HG02981 (cell line): ENCODE results near the gene RYR2.

Experiments used
- ATAC-seq: cut with Tn5 transposase; IDR thresholded peaks from one replicate; pipeline ENCODE4 v1.9.1; 2021; ENCODE audit warnings: mild to moderate bottlenecking, moderate library complexity; ENCODE audit not compliant: unreplicated experiment

RYR2 gene

GRCh38 chr1:237428809-237429208, 386.8 kb downstream of the RYR2 start:
- no peak for ATAC-seq

GRCh38 chr1:237429252-237429651, 387.3 kb downstream of the RYR2 start:
- ATAC-seq, result no peak

GRCh38 chr1:237431448-237431847, 389.5 kb downstream of the RYR2 start:
- ATAC-seq, result no peak

- ATAC-seq, result no peak
Observed at GRCh38 chr1:237440346-237440745, 398.4 kb downstream of the RYR2 start.

GRCh38 chr1:237444120-237444790, 402.3 kb downstream of the RYR2 start:
- no peak for ATAC-seq

GRCh38 chr1:237448042-237448441, 406.1 kb downstream of the RYR2 start:
- no peak for ATAC-seq

GRCh38 chr1:237457573-237457972, 415.6 kb downstream of the RYR2 start:
- no peak for ATAC-seq

- no peak for ATAC-seq
Observed at GRCh38 chr1:237467320-237467719, 425.3 kb downstream of the RYR2 start.

GRCh38 chr1:237470712-237471338, 428.8 kb downstream of the RYR2 start:
- ATAC-seq, result no peak

- no peak for ATAC-seq
Observed at GRCh38 chr1:237471377-237471776, 429.4 kb downstream of the RYR2 start.

GRCh38 chr1:237471956-237472355, 430.0 kb downstream of the RYR2 start:
- no peak for ATAC-seq

GRCh38 chr1:237473854-237474253, 431.9 kb downstream of the RYR2 start:
- ATAC-seq, result no peak

GRCh38 chr1:237478082-237478481, 436.1 kb downstream of the RYR2 start:
- no peak for ATAC-seq

GRCh38 chr1:237478842-237479241, 436.9 kb downstream of the RYR2 start:
- ATAC-seq, result no peak

- no peak for ATAC-seq
Observed at GRCh38 chr1:237482777-237483176, 440.8 kb downstream of the RYR2 start.

GRCh38 chr1:237492359-237492758, 450.4 kb downstream of the RYR2 start:
- ATAC-seq, result peak; percentile 67

GRCh38 chr1:237500566-237500965, 458.6 kb downstream of the RYR2 start:
- no peak for ATAC-seq

- ATAC-seq, result no peak
Observed at GRCh38 chr1:237503292-237503691, 461.3 kb downstream of the RYR2 start.

GRCh38 chr1:237507005-237507404, 465.0 kb downstream of the RYR2 start:
- ATAC-seq, result peak; percentile 94

- no peak for ATAC-seq
Observed at GRCh38 chr1:237509748-237510147, 467.8 kb downstream of the RYR2 start.

GRCh38 chr1:237525102-237525501, 483.1 kb downstream of the RYR2 start:
- no peak for ATAC-seq

GRCh38 chr1:237527761-237528160, 485.8 kb downstream of the RYR2 start:
- no peak for ATAC-seq

- ATAC-seq, result no peak
Observed at GRCh38 chr1:237528545-237528944, 486.6 kb downstream of the RYR2 start.
